CMK (cell line): ENCODE measurements around the gene CORO1C.
A peak's percentile ranks its signal among the peaks of the same experiment; 100 is the strongest.

Experiments used
- DNase-seq: peaks from one replicate; pipeline ENCODE4 v3.0.0-alpha.2; 2010; ENCODE audit warnings: low read depth

The CORO1C gene

DNA sequence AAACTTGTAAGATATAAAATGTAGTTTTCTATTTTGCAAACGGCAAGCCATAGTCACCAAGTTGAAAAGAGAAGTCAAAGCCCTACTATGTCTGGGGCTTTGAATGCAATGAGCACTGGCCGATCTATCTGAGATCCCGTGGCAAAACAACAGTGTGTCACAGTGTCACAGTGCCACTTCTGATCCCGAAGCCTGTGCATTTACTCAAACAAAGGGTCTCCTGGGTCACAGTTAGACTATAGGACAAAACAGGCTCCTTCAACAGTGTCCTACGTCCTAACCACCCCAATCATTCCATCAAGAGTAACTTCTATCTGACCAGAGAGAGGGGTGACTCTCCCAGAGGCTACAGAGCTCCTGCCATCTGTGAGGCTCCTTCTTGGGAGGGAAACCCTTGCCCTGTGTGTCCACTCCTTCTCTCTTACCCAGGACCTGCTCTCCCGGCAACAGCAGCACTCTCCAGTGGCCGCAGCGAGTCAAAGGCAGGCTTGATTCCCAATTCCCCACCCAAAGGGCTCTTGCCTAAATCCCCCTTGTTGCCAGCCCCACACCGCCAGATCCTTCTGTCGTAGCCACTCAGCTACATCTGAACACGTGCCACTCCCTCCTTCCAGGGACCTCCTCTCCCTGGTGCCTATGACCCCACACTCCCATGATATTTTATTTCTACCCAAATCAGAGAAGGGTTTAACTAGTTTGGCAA is 83.6 kb downstream of the CORO1C start:
- no peak for DNase-seq

DNA sequence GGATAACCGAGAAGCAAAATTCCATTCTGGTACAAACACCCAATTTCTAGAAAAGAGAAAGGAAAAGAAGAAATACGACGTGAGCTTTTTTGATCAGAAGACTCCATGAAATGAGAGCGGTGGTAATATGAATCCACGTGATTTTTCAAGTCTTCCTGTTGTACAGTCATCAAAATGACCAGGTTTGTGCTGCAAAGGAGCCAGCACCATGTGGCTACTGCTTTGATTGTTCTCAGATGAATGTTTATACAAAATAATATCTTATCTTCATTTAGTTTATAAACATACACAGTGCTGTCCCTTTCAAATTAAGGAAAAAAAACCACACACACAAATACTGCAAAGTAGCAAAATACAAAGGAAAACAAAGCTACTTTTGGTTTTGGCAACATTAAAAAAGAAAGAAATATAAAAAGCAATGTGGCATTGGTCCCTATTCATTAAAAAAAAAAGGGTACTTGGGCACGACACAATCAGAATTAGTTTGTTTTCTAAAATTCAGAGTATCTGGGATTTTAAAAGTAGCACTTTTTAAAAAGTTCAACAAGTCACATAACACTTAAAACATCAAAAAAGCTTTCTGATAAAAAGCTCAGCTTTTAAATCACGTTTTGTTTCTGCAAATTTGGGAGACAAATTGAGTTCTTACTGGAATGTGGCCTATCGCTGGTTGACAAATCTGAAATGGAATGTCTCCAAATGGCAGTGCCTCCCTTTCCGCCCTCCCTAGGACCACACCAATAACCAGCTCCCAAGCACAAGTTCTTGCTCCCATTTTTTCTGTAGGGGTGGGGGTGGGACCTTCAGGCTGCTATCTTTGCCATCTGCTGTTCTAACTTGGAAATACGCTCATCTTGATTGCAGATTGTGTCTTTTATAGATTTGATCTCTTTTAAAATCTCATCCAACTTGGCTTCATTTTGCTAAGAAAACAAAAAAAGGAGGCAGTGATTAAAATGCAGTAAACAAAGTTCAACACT is 84.4 kb downstream of the CORO1C start:
- no peak for DNase-seq

DNA sequence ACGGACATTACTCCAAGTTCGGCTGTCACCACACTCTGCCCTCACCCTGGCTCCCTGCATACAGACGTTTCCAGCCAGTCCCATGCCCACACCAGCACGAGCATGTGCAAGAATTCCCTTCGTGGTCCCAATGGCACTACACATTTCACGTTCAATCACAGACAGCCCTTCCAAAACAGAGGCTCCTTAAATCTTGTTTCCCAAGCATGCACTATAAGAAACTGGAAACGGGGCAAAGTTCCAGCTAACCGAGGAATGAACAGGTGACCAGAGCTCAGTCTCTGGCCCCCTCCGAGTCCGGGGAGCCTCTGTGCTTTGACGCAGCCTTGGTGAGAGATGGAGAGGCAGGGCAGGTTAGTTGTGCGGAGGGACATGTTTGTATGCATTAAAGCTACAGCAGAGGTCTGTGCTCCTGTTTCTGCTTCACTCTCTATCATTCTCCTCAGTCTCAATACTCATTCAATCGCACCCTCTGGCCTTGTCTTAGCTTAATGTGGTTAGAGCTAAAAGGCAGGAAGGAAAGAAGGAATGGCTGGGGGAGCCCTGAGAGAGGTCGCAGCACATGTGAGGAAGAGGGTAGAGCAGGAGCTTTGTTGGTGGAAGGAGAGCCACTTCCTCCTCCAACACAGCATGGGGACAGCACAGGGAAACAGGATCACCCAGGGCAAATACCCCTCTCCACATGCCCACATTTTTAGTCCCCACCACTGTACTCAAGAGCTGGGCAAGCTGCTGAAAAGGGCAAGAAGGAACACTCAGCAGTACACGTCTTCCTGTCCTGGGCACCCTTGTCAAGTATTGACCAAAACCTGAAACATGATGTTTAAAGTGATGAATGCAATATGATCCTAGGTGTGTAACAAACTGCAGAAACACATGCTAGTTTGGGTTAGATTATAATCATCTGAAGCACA is 85.4 kb downstream of the CORO1C start:
- DNase-seq, result no peak

DNA sequence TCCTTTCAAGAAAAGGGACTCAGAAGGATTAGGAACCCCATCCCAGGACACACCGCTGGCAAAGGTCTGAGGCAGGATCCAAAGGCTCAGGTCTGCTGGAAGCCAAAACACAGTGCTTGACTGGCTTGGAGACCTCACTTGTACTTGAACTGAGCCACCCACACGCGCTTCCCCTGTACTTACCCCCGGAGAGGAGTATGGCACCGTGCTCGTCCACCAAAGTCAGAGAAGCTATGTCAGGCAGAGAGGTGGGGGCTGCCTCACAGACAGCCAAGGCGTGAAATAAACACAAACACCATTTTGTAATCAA is 86.6 kb downstream of the CORO1C start:
- DNase-seq, result no peak

GRCh38 chr12:108643941-108644810 is 87.1 kb downstream of the CORO1C start:
- DNase-seq, result no peak

- DNase-seq, result no peak
These were observed 88.2 kb downstream of the CORO1C start for GRCh38 chr12:108642899-108643654.

- no peak for DNase-seq
These were observed 88.9 kb downstream of the CORO1C start for GRCh38 chr12:108642269-108642870.

DNA sequence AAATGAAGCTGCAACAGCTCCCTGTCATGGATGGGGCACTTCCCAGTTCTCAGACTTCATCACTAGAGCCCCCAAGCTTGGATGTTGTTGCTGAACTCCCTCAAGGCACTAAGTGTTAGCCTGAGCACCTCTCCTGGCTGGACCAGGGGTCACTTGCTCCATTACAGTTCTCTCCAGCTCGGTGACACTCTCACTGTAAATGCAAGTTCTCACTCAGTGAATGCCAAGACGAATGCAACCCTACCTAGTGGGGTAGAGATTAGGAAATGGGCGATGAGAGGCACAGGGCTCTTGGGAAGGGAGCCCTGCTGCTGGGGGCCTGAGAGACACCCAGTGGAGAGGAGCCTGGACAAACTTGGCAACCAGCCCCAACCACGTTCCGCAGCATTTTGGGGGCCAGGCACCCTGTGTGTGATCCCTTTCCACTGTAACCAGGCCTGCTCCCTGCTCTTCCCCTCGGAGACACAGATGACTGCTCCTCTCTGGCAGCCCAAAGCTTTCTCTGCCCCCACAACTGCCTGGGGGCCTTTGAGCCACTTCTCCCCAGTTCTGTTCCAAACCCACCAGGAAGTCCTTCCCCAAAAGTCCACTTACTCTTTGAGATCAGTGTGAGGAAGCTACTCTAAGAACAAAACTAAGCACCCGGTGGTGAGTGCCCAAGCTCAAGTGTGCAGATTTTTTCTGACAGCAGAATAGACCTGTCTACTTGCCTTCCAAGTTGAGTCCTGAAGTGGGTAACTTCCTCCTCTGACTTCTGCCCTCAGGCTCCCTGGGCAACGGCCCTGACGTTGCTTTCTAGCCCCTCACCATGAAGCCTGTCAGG is 89.7 kb downstream of the CORO1C start:
- no peak for DNase-seq

GRCh38 chr12:108640802-108641445 is 90.4 kb downstream of the CORO1C start:
- no peak for DNase-seq

DNA sequence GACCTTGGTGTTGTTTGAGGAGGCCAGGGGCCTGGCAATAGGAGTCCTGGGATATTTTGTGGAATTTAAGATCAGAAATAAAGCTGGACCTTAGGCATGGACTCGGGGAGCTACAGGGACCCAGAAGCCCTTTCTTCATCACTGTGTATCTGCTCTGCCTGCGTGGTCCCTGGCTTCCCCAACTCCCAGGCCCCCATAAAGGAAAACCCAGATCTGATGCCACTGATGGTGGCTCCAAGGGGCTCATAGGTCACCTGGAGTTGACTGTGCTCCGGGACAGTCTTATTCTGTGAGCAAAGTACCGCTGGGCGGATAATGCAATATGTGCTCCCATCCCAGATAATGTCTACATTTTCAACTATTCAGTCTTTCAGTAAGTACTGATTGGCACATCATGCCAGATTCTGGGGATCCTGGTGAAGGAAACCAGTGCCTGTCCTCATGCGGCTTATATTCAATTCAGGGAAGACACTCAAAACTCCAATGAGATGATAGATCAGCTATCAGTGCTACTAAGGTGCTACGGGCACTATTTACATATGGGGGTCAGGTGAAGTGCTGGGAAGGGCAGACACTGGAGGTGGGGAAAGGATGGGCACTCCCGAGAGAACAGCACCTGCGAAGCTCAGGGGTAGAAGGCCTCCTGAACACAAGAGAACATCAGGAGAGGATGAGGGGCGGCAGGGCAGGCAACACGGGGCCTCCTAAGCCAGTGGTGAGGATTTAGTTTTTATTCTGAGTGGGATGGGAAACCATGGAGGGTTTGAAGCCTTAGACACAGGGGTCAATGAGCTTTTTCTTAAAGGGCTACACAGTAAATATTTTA is 92.1 kb downstream of the CORO1C start:
- no peak for DNase-seq

DNA sequence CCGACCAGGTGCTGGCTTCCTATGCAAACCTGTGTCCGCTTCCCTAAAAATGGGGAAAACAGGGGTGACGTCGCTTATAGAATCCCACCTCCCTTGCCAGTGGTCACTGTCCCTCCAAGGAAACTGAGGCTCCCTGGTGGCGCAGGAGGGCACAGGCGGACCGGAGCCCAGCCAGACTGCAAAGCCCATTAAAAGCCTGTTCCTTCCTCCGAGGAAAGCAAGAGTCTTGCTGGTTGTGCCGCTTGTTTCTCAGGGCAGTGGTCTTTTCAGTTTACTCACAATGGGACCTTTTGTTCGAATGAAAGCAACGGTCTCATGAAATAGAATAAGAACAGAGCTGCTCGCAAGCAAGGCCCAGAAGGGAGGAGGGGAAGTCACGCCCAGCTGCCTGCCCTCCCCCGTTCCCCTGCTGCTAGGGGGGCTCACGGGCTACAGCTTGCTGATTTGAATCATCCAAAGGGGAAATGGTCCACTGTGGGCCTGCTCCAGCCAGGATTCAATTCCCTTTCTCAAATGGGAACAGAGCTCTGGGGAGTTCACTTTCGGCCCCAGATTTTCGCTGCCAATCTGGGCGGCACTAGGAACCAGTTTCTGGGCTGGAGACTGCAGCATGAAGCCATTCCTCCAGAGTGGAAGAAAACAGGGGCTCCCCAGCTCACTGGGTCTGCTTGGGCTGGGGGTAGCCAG is 93.0 kb downstream of the CORO1C start:
- DNase-seq, result no peak

GRCh38 chr12:108637222-108637971 is 93.9 kb downstream of the CORO1C start:
- no peak for DNase-seq

- DNase-seq, result no peak
These were observed 95.1 kb downstream of the CORO1C start for GRCh38 chr12:108635997-108636808.

DNA sequence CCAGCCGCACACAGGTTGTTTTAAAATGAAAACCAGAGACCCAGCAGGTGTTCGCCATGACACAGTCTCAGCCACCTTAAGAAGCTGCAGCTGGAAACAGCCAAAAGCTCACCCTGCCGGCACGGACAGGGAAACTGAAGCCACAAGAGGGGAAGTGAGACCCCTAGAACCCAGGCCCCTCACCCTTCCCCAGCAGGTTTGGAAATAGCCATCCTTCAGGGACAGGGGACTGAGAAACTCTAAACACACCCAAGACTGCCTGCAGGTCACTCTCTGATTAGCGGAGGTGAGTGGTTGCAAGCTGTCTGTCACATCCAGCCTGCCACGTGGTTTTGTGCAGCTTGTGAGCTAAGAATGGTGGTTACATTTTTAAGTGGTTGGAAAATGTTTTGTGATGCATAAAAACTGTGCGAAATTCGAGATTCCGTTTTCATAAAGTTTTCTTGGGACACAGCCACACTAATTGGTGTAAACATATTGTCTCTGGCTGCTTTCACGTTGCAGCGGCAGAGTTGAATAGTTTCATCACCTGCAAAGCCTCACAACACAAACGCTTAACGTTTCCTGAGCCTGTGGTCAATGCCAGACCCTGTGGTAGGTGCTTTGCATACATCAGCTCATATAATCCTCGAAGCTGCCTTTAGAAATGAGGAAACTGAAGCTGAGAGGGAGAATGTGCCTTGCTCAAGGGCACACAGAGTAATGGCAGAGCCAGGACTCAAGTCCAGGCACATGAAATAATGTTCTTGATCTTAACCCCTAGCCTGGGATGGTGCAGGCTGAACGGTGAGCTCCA is 95.9 kb downstream of the CORO1C start:
- DNase-seq, result no peak

DNA sequence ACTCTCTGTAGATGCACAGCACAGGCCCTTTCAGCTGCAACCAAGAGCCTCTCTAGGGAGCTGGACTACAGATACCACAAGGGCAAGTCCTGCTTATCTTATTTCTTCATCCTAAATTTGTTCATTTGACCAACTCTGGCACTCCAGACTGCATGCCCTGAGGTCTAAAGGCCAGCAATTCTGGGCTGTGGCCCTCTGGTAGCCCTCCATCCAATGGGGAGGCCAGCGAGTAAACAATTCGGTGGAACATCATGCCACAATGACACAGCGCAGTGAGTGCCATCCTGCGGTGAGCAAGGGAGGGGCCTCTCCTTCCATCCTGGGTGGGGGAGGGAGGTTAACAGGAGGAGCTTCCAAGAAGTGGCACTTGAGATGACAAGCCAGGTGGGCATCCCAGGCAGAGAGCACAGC is 97.0 kb downstream of the CORO1C start:
- peak; percentile 84 for DNase-seq
